Measurements from ENCODE around the gene MAB21L2.

GRCh38 chr4:150598909-150599308 lies 17.0 kb downstream of the MAB21L2 start:
- TF ChIP-seq CTCF (IDR thresholded peaks at IDR 0.05), result no peak
- no peak for TF ChIP-seq ATF3 (CRISPR knock-in tag; conservative IDR thresholded peaks at IDR 0.05)
- TF ChIP-seq NR3C1 (CRISPR knock-in tag; conservative IDR thresholded peaks at IDR 0.05; ENCODE audit: low read depth), result no peak
- TF ChIP-seq ETV6 (CRISPR knock-in tag; IDR thresholded peaks at IDR 0.05), result no peak
- TF ChIP-seq ATF6 (CRISPR knock-in tag; IDR thresholded peaks at IDR 0.05), result no peak
- no peak for TF ChIP-seq TEAD4 (CRISPR knock-in tag; IDR thresholded peaks at IDR 0.05)
- no peak for TF ChIP-seq NFATC4 (CRISPR knock-in tag; IDR thresholded peaks at IDR 0.05)
- TF ChIP-seq HMGXB4 (CRISPR knock-in tag; IDR thresholded peaks at IDR 0.05), result no peak
- no peak for TF ChIP-seq USF2 (CRISPR knock-in tag; IDR thresholded peaks at IDR 0.05)
- TF ChIP-seq ZNF512 (CRISPR knock-in tag; IDR thresholded peaks at IDR 0.05; ENCODE audit: borderline replicate concordance), result no peak
- no peak for TF ChIP-seq AFF4 (CRISPR knock-in tag; IDR thresholded peaks at IDR 0.05; ENCODE audit: borderline replicate concordance)
- no peak for TF ChIP-seq ZSCAN18 (CRISPR knock-in tag; IDR thresholded peaks at IDR 0.05)
